ENCODE data around the gene SLC25A53.
A peak's percentile ranks its signal among the peaks of the same experiment; 100 is the strongest.

DNA sequence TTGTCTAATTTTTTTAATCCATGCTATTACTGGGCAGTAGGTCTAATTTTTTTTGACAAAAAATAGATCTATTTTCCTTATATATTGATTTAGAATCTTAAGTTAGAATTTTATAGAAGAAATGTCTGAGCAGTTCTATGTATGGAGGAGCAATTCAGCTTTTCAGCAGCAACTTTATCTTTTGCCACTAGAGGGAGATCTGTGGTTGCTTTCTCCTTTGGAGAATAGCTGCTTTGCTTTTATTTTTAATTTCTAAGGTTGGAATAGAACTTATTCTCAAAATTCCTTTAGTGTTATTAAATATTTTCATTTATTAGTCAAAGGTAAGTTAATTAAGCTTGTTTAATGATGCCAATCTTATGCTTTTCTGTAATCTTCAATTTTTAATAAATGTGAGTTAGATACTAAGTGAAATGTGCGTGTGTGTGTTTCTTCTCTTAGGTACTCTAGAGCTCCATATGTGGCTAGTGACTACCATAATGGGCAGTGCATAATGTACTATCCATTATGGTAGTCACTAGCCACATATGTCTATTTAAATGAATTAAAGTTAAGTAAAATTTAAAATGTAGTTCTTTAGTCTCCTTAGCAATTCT is 38.8 kb upstream of the SLC25A53 start:
- TF ChIP-seq CTCF (IDR thresholded peaks at IDR 0.05) (peak; percentile 35 to 72 (median 53)), POLR2A (IDR thresholded peaks at IDR 0.05) (no peak), POLR2AphosphoS5 (IDR thresholded peaks at IDR 0.05) (no peak)

Data from breast epithelium (tissue), 3 donors.